Renal pelvis (tissue), 12 donors: ENCODE data around the gene ZFP69. TPM values are rescaled to one million over a fixed set of nuclear protein-coding genes. Genes with fewer than 3 reads are reported as not detected.
A peak's percentile ranks its signal among the peaks of the same experiment; 100 is the strongest.

Experiments used
- DNase-seq: peaks from one replicate; pipeline ENCODE4 v3.0.0-alpha.2; 2013
- long read RNA-seq, 16 experiments: transcript quantifications; one replicate each; lab custom pipeline, GENCODE V29; 2026
- polyA plus RNA-seq, 3 donors: library from polyadenylated mRNA; unstranded; fragments of 120-200 nt; gene quantifications; one replicate each; pipeline ENCODE4 v1.2.1, GENCODE V29; 2013; ENCODE audit not compliant: insufficient read length in 3 of 3

Gene ZFP69
- polyA plus RNA-seq = 10 to 100 TPM in 1 of 3 donors, 1 to 10 TPM in 2; 5.6 to 10.4 (median 7.3) TPM
- long read RNA-seq, donor 1, partial matches to known transcripts = 0 of 1 reads
- long read RNA-seq, donor 1, other reads (novel, unspliced or antisense) = 0 of 1 reads
- long read RNA-seq, donor 2, partial matches to known transcripts = 0 of 2 reads
- long read RNA-seq, donor 2, other reads (novel, unspliced or antisense) = 0 of 2 reads
- long read RNA-seq, donor 3, partial matches to known transcripts = 0 of 5 reads
- long read RNA-seq, donor 3, other reads (novel, unspliced or antisense) = 5 of 5 reads
- long read RNA-seq, donor 4, partial matches to known transcripts = 0 of 1 reads
- long read RNA-seq, donor 4, other reads (novel, unspliced or antisense) = 0 of 1 reads
- long read RNA-seq, donor 5 = 0 reads
- long read RNA-seq, donor 6, partial matches to known transcripts = 0 of 1 reads
- long read RNA-seq, donor 6, other reads (novel, unspliced or antisense) = 0 of 1 reads
- long read RNA-seq, donor 7 = 0 reads
- long read RNA-seq, donor 8 = 0 reads
- long read RNA-seq, donor 9, partial matches to known transcripts = 0 of 5 reads
- long read RNA-seq, donor 9, other reads (novel, unspliced or antisense) = 5 of 5 reads
- long read RNA-seq, donor 10 = 0 reads
- long read RNA-seq, donor 11 = 0 reads
- long read RNA-seq, donor 12, partial matches to known transcripts = 0 of 1 reads
- long read RNA-seq, donor 12, other reads (novel, unspliced or antisense) = 0 of 1 reads
- long read RNA-seq, donor 13 = 0 reads
- long read RNA-seq, donor 14 = 0 reads
- long read RNA-seq, donor 15, partial matches to known transcripts = 0 of 1 reads
- long read RNA-seq, donor 15, other reads (novel, unspliced or antisense) = 0 of 1 reads
- long read RNA-seq, donor 16, partial matches to known transcripts = 0 of 1 reads
- long read RNA-seq, donor 16, other reads (novel, unspliced or antisense) = 0 of 1 reads

GRCh38 chr1:40476924-40477677 lies at the start of gene ZFP69:
Gene ZFP69 (plus strand): TSS chr1:40477290. CDS start chr1:40479362, 2,072 bp downstream.
- DNase-seq = peak; percentile 67

GRCh38 chr1:40431385-40431784 lies 45.7 kb upstream of the ZFP69 start:
- no peak for DNase-seq

GRCh38 chr1:40432644-40433390 lies 44.3 kb upstream of the ZFP69 start:
- no peak for DNase-seq

DNA sequence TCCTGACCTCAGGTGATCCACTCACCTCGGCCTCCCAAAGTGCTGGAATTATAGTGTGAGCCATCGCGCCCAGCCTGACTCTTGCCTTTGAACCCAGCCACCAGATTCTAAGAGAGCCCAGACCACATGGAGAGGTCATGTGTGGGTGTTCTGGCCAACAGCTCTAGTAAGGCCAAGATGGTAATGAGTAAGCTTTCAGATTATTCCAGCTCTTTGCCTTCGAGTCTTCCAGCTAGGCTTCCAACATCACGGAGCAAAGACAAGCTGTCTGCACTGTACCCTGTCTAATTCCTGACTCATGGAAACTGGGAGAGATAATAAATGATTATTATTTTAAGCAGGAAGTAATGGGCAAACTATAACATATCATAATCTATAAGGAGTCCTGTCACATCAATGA lies 41.6 kb upstream of the ZFP69 start:
- DNase-seq = no peak

DNA sequence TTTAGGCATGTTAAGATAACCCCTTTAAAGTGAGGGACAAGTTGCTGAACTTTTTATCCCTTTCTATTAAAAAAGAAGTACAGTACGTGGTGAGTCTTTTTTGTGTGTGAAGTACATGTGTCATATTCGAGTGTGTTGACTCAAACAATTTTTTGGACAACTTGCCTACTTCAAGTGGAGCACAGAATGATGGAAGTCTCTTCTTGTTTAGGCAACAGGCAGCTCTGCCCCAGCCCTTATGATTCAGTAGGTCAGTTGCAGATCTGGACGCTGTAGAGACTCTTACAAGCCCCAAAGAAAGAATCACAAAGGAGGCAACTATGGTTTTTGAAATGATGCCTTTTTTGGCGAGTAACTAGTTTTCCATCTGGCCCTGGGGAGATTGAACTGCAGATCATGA lies 41.2 kb upstream of the ZFP69 start:
- no peak for DNase-seq

GRCh38 chr1:40438391-40439015 lies 38.6 kb upstream of the ZFP69 start:
- DNase-seq = no peak

- no peak for DNase-seq
Observed at GRCh38 chr1:40439247-40439646, 37.8 kb upstream of the ZFP69 start.

GRCh38 chr1:40449684-40450494 lies 27.2 kb upstream of the ZFP69 start, which contains the start of gene ZFP69B:
Gene ZFP69B (plus strand): TSS chr1:40450476. CDS start chr1:40450962, 486 bp downstream.
- DNase-seq = peak; percentile 93

- no peak for DNase-seq
Observed at GRCh38 chr1:40450495-40451237, 26.4 kb upstream of the ZFP69 start.

GRCh38 chr1:40451238-40451585 lies 25.9 kb upstream of the ZFP69 start:
- DNase-seq = no peak

DNA sequence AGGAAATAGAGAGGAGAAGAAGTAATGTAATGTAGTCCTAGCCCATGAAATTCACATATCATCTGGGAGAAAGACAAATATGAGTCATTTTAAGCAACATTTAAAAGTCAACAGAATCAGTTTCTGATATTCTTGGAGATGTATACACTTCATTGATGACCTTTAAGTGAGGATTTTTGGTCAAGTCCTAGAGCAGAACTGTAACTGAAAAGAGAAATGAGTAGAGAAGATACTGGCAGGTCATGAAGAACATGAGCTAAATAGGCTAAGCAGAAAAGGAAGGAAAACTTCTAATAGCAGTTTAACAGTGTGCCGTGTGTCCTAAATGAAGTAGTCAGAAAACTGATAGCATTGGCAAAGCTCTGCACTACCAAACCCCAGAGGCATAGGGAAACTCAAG lies 22.2 kb upstream of the ZFP69 start:
- DNase-seq = no peak

- no peak for DNase-seq
Observed at GRCh38 chr1:40462956-40463590, 14.0 kb upstream of the ZFP69 start.

DNA sequence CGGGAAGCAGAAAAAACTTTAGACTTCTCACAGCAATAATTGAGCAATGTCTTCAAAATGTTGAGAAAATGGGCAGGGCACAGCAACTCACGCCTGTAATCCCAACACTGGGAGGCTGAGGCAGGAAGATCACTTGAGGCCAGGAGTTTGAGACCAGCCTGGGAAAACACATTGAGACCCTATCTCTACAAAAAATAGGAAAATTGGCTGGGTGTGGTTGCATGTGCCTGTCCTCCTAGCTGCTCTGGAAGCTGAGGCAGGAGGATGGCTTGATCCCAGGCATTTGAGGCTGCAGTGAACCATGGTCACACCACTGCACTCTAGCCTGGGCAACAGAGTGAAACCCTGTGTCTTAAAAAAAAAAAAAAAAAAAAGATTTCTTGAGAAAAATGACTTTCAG lies 7.8 kb upstream of the ZFP69 start:
- DNase-seq = no peak

- DNase-seq = no peak
Observed at GRCh38 chr1:40475268-40475667, 1.8 kb upstream of the ZFP69 start.

GRCh38 chr1:40477678-40478053 lies 576 bp downstream of the ZFP69 start:
- DNase-seq = no peak

GRCh38 chr1:40478276-40478675 lies 1.2 kb downstream of the ZFP69 start:
- no peak for DNase-seq

DNA sequence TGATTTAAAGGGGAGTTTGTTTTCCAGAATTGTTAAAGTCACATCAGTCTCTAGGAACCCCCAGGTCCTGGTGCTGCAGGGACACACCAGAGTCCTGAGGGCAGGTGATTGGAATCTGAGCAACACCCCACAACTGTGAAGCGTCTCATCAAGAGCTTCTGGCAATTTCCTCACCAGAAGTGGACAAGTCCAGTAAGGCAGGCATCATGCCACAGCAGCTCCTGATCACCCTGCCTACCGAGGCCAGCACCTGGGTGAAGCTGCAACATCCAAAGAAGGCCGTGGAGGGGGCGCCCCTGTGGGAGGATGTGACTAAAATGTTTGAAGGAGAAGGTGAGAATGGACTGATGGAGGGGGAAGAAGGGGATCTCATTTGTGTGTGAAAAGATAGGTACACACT lies 2.1 kb downstream of the ZFP69 start:
- no peak for DNase-seq

- DNase-seq = no peak
Observed at GRCh38 chr1:40495315-40495903, 18.3 kb downstream of the ZFP69 start.
